DOHH2 (cell line): Measurements from ENCODE around the gene PCK2.

Experiments
- H3F3A ChIP-seq: fragments of 200-600 bp; sonication (generic), shearing (Covaris generic); 2 replicates; pipeline ENCODE4 v1.6.0; 2016; ENCODE audit warnings: antibody characterized with exemption, mild to moderate bottlenecking; ENCODE audit not compliant: control insufficient read depth, insufficient read depth
- H3K27ac ChIP-seq: fragments of 200-600 bp; sonication (generic); 2 replicates; pipeline ENCODE4 v1.5.1; 2014; ENCODE audit warnings: low read depth, mild to moderate bottlenecking, low read length, moderate library complexity
- H3K27me3 ChIP-seq: fragments of 200-600 bp; sonication (generic); 2 replicates; pipeline ENCODE4 v1.6.1; 2014; ENCODE audit warnings: mild to moderate bottlenecking, low read length, mixed read lengths; ENCODE audit not compliant: control insufficient read depth
- H3K36me3 ChIP-seq: fragments of 200-600 bp; sonication (generic); 2 replicates; pipeline ENCODE4 v1.6.1; 2014; ENCODE audit warnings: mild to moderate bottlenecking, low read length, moderate library complexity, mixed read lengths; ENCODE audit not compliant: control insufficient read depth
- H3K4me1 ChIP-seq: fragments of 200-600 bp; sonication (generic); 2 replicates; pipeline ENCODE4 v1.6.1; 2014; ENCODE audit warnings: mild to moderate bottlenecking, low read length, mixed read lengths; ENCODE audit not compliant: control insufficient read depth
- H3K4me2 ChIP-seq: fragments of 200-600 bp; sonication (generic); 2 replicates; pipeline ENCODE4 v1.6.0; 2014; ENCODE audit warnings: mild to moderate bottlenecking, low read length, moderate library complexity
- H3K4me3 ChIP-seq: fragments of 200-600 bp; sonication (generic); 2 replicates; pipeline ENCODE4 v1.5.1; 2014; ENCODE audit warnings: mild to moderate bottlenecking, low read length, mixed read lengths
- H3K79me2 ChIP-seq: fragments of 200-600 bp; sonication (generic); 2 replicates; pipeline ENCODE4 v1.6.1; 2014; ENCODE audit warnings: mild to moderate bottlenecking, low read length, mixed read lengths; ENCODE audit not compliant: control insufficient read depth
- H3K9me2 ChIP-seq: fragments of 200-600 bp; sonication (generic); replicated peaks from 2 replicates; pipeline ENCODE4 v1.6.1; 2014; ENCODE audit warnings: mild to moderate bottlenecking, low read length, mixed read lengths; ENCODE audit not compliant: control insufficient read depth
- H3K9me3 ChIP-seq: fragments of 200-600 bp; sonication (generic); 2 replicates; pipeline ENCODE4 v1.6.1; 2014; ENCODE audit warnings: antibody characterized with exemption, low read length, mixed read lengths; ENCODE audit not compliant: control insufficient read depth, insufficient read depth
- H4K20me1 ChIP-seq: fragments of 200-600 bp; sonication (generic); 2 replicates; pipeline ENCODE4 v1.6.0; 2014; ENCODE audit warnings: low read depth, mild to moderate bottlenecking, antibody characterized with exemption, low read length, moderate library complexity; ENCODE audit not compliant: control insufficient read depth, insufficient read depth
- CTCF ChIP-seq: fragments of 200-600 bp; sonication (generic); IDR thresholded peaks from one replicate; pipeline ENCODE4 v1.5.1; 2014; ENCODE audit warnings: antibody characterized with exemption, mild to moderate bottlenecking, low read depth, low read length; ENCODE audit not compliant: poor library complexity, severe bottlenecking
- EZH2phosphoT487 ChIP-seq: fragments of 200-600 bp; sonication (generic); IDR thresholded peaks from 2 replicates; pipeline ENCODE4 v1.6.1; 2017; ENCODE audit warnings: borderline replicate concordance, mild to moderate bottlenecking, antibody characterized with exemption, low read length, moderate library complexity, mixed read lengths

Gene PCK2

GRCh38 chr14:24077086-24077485, 17.0 kb upstream of the PCK2 start:
- Histone ChIP-seq H3K4me3 (no peak overlapping the region), H3F3A (no peaks in the 10 kb centered on the region), H3K4me1 (peaks cover 31% of the 10 kb centered on the region), H3K27ac (no peak overlapping the region), H4K20me1 (no peaks in the 10 kb centered on the region), H3K9me3 (no peaks in the 10 kb centered on the region), H3K9me2 (no peaks in the 10 kb centered on the region), H3K36me3 (no peaks in the 10 kb centered on the region), H3K27me3 (no peaks in the 10 kb centered on the region), H3K4me2 (no peak overlapping the region), H3K79me2 (no peaks in the 10 kb centered on the region)
- no peak for TF ChIP-seq CTCF
- no peak for TF ChIP-seq EZH2phosphoT487

GRCh38 chr14:24078146-24078545, 16.0 kb upstream of the PCK2 start:
- H3K4me1 ChIP-seq, result peaks cover 31% of the 10 kb centered on the region
- no peaks in the 10 kb centered on the region for H3K27me3 ChIP-seq
- H3K36me3 ChIP-seq, result no peaks in the 10 kb centered on the region
- H4K20me1 ChIP-seq, result no peaks in the 10 kb centered on the region
- no peak overlapping the region for H3K4me2 ChIP-seq
- no peak for TF ChIP-seq EZH2phosphoT487
- H3K4me3 ChIP-seq, result no peak overlapping the region
- no peaks in the 10 kb centered on the region for H3K9me2 ChIP-seq
- no peak overlapping the region for H3K27ac ChIP-seq
- no peaks in the 10 kb centered on the region for H3K79me2 ChIP-seq
- no peaks in the 10 kb centered on the region for H3K9me3 ChIP-seq
- no peaks in the 10 kb centered on the region for H3F3A ChIP-seq

GRCh38 chr14:24079491-24080141, 14.5 kb upstream of the PCK2 start:
- no peaks in the 10 kb centered on the region for H3K36me3 ChIP-seq
- H3F3A ChIP-seq, result no peaks in the 10 kb centered on the region
- no peak overlapping the region for H3K4me2 ChIP-seq
- H3K9me2 ChIP-seq, result no peaks in the 10 kb centered on the region
- H4K20me1 ChIP-seq, result no peaks in the 10 kb centered on the region
- H3K4me1 ChIP-seq, result peaks cover 31% of the 10 kb centered on the region
- no peaks in the 10 kb centered on the region for H3K9me3 ChIP-seq
- no peaks in the 10 kb centered on the region for H3K79me2 ChIP-seq
- no peak overlapping the region for H3K27ac ChIP-seq
- H3K4me3 ChIP-seq, result no peak overlapping the region
- H3K27me3 ChIP-seq, result no peaks in the 10 kb centered on the region
- TF ChIP-seq EZH2phosphoT487 (no peak), CTCF (no peak)

- H3K36me3 ChIP-seq, result no peaks in the 10 kb centered on the region
- H3K4me2 ChIP-seq, result peak overlapping the region; percentile 68
- H3K4me3 ChIP-seq, result peak overlapping the region; percentile 75; the same call in 1 of the 2 replicates
- TF ChIP-seq EZH2phosphoT487, result no peak
- TF ChIP-seq CTCF, result no peak
- no peaks in the 10 kb centered on the region for H4K20me1 ChIP-seq
- no peaks in the 10 kb centered on the region for H3K9me2 ChIP-seq
- no peaks in the 10 kb centered on the region for H3F3A ChIP-seq
- H3K27ac ChIP-seq, result no peak overlapping the region
- peaks cover 29% of the 10 kb centered on the region for H3K4me1 ChIP-seq
- no peaks in the 10 kb centered on the region for H3K79me2 ChIP-seq
- no peaks in the 10 kb centered on the region for H3K9me3 ChIP-seq
- H3K27me3 ChIP-seq, result no peaks in the 10 kb centered on the region
Observed at GRCh38 chr14:24080142-24080530, 14.0 kb upstream of the PCK2 start.
